CD4-positive, alpha-beta T cell treated with Interleukin-1 beta for 1 hour (primary cell): ENCODE results near the gene FXYD7.
"Not testable (repeated sequence)": the region's sequence is repeated elsewhere in the genome, so short reads cannot be mapped to it uniquely, and the experiment has no call there.

ENCODE experiments used
- DNase-seq, 2 donors: peaks; one replicate each; pipeline ENCODE4 v3.0.0-alpha.2; 2020 to 2022

FXYD7 gene, protein sequence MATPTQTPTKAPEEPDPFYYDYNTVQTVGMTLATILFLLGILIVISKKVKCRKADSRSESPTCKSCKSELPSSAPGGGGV

DNA sequence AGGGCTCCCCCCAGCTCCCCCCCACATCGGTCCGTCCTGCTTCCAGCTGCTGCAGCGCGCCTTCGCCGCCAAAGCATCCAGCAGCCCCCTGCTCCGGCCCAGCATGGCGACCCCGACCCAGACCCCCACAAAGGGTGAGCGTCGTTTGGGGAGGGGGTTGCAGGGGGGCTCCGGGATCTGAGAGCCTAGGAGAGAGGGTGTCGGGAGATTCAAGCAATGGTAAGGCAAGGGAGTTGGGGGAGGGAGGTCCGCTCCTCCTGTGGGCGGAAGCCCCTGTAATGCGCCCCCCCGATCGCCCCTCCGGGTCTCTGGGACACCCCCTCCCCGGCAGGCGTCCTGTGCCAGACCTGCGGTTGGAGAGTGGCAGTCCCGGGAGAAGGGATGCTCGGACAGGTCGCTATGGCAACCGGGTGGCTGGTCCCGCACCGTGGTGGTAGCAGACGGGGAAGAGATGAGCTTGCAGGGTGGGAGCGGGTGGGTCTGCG is at the start of gene FXYD7:
TSS of gene FXYD7 (plus strand) at position 25 of the 485 bp plus-strand sequence. CDS start at position 104, 79 bp downstream.
- no peak for DNase-seq

DNA sequence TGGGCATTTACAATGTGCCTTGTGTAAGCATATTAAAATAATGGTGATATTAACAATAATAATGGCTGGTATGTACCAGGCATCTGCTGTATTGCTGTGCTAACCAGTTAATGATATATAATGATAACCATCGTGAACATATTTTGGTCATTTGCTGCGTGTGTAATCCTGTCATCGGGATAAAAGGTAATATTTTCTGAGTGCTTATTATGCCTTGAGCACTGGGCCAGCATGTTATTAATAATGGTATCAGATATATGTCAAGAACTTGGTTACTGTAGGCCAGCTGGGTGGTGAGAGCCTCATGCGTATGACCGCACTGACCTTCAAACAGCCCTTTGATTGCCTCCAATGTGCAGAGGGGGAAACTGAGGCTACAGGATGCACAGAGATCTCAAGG is 49.6 kb upstream of the FXYD7 start:
- no peak for DNase-seq

DNA sequence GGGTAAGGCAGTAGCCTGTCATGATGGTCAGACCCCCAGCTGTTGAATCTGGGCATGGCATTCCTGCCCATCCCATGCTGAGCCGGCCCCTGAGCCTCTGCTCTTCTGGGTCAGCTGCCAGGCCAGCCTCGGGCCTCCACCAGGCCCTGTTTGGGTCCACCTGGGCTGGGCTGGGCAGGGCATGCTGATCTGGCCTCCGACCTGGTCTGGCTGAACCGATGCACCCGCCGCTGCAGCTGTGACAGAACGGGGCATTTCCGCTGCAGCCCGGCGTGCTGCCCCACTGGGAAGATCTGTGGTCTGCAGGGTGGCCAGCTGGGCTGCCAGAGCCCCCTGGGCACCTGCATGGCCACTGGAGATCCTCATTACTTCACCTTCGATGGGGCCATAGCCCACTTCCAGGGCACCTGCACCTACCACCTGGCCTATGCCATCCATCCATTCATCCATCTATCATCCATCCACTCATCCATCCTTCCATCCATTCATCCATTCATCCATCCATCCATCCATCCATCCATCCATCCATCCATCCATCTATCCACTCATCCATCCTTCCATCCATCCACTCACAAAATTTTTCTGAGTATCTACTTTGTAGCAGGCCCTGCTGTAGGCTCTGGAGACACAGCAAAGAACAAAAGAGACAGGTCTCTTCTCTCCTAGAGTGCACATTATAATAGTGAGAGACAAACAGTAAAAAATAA is 49.0 kb upstream of the FXYD7 start:
- DNase-seq, result no peak

DNA sequence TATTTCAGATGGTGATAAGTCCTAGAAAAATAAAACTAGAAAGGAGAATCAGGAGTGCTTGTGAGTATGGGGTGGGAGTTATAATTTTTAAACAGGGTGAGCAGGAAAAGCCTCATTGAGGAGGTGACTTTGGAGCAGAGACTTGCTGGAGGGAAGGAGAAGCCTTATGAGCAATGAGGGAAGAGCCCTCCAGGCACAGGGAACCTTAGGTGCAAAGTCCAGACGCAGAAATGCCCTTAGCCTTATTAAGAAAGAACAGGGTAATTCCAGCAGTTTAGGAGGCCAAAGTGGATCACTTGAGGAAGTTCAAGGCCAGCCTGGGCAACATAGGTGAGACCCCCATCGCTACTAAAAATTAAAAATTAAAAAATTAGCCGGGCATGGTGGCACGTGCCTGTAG is 48.4 kb upstream of the FXYD7 start:
- no peak for DNase-seq

DNA sequence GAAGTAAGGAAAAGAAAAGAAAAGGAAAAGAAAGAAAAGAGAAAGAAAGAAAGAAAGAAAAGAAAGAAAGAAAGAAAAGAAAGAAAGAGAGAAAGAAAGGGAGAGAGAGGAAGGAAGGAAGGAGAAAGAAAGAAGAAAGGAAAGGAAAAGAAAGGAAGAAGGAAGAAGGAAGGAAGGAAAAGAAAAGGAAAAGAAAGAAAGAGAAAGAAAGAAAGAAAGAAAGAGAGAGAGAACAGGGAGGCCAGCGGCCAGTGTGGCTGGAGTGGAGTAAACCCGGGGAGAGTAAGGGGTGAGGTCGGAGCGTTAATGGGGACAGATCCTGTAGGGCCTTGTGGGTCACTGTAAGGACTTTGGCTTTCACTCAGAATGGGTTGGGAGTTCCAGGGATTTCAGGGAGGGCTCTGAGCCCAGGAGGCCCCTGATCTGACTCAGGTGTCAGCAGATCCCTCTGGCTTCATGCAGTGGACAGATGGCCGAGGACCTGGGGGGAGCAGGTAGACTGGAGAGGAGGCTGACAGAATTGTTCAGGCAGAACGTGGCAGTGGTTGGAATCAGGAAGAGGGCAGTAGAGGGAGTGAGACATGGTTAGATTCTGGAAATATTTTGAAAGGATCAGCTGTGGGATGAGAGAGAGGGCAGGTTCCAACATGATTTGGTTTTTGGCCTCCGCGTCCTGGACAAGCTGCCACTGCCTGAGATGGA is 47.2 kb upstream of the FXYD7 start:
- DNase-seq, result no peak

DNA sequence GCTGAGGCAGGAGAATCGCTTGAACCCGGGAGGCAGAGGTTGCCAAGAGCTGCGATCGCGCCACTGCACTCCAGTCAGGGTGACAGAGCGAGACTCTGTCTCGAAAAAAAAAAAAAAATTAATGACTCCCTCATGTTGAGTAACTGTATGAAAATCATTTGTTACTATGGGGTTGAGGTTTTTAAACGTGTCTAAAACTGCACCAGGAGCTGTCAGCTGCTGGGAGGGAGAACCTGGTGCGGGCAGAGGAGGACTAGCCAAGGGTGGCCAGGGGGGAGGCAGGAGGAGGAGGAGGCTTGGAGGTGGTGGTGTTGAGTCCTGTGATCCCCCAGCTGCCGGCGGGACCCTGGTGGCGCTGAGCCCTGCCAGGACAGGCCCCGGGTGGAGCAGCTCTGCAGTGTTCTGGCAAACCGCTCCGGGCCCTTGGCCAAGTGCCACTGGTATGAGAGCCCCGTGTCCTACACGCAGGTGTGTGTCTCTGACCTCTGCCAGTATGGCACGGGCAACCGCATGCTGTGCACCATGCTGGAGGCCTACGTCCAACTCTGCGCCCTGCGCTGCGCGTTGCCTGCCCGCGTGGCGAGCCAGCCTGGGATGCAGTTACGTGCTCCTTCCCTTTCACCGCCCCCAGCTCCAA is 44.5 kb upstream of the FXYD7 start:
- no peak for DNase-seq

DNA sequence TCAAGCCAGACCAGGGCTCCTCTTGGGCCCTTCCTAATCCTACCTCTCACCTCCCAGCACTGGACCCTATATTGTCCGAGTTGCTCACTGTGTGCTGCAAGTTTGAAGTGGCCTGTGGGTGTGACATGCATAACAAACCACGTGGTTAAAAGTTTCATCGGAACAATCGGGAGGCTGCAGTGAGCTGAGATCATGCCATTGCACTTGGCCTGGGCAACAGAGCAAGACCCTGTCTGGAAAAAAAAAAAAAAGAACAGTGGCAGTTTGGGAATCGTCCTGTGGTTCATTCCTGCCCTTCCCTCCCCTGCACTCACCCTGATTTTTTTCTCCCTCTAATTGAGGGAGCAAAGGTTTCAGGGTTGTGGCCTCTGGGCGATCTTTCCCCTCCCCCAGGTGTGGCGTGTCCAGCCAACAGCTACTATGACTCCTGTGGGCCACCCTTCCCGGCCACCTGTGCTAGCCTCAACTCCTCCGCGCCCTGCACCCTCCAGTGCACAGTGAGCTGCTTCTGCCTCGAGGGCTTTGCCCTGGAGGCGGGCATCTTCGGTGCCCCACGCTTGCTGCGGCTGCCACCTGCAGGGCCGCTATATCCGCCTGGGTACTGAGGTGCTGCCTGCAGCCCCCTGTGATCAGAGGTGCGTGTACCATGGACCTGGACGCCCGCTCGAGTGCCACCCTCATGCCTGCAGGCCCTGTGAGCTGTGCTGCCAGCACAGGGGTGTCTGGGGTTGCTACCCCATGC is 43.7 kb upstream of the FXYD7 start:
- DNase-seq, result no peak

DNA sequence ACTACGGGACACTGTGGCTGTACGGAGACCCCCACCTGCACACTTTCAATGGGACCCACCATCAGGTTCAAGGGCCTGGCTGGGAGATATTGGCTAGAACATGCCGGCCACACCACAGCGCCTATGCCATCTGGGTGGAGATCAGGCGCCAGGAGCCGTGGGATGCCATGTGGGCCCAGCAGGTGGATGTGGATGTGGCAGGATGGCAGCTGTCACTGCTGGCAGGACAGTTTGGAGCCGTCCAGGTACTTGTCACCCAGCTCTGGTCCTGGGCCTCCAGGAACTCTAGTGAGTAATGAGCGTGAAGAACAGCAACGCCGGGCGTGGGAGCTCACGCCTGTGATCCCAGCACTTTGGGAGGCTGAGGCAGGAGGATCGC is 43.2 kb upstream of the FXYD7 start:
- DNase-seq, result no peak

DNA sequence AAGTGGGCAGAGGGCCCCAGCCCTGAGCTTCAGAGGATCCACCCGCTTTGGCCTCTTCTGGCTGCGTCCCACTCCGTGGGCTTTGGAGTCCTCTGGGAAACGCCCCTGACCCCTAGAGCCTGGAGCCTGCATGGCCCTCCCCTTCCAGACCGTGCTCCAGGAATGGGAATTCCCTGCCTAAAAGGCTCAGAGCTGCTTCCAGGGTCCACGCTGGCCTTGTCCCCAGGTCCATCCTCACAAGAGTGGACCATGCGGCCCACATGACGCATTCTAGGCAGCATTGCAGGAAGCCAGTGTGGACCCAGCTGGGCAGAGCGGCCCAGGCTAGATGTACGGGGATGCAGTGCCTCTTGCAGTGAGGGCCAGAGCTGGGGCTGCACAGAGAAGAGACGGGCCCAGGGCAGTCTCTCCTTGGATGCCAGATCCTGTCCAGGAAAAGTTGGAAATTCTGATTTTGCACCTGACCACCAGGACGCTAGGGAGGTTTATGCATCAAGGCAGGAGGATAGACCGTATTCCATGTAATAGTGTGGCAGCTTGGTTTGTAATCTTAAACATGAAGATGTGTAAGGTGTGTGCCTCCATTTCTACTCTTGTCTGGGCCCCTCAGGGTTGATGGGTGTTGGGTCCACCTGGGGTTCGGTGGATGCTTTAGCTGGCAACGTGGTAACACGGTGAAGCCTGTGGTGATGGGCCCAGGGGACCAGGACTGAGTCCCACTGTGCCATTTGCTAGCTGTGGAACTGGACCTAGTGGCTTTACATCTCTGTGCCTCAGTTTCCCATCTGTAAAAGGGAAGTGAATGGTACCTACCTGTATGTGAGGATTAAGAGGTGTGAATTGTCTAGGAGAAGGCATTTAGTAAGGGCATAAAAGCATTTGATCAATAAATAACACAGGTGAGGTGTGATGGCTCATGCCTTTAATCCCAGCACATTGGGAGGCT is 42.2 kb upstream of the FXYD7 start:
- DNase-seq, result no peak

DNA sequence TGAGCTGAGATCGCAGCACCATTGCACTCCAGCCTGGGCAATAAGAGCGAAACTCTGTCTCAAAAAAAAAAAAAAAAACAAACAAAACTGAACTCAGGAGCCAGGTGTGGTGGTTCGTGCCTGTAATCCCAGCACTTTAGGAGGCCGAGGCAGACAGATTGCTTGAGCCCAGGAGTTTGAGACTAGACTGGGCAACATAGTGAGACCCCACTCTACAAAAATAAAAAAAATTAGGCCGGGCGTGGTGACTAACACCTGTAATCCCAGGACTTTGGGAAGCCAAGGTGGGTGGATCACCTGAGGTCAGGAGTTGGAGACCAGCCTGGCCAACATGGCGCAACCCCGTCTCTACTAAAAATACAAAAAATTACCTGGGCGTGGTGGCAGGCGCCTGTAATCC is 41.1 kb upstream of the FXYD7 start:
- DNase-seq, result not testable (repeated sequence)

DNA sequence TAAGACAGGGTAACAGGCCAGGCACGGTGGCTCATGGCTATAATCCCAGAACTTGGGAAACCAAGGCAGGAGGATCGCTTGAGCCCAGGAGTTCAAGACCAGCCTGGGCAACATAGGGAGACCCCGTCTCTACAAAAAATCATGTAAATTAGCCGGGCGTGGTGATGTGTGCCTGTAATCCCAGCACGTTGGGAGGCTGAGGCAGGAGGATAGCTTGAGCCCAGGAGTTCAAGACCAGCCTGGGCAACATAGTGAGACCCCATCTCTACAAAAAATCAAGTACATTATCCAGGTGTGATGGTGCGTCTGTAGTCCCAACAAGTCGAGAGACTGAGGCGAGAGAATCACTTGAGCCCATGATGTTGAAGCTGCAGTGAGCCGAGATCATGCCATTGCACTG is 39.4 kb upstream of the FXYD7 start:
- not testable (repeated sequence) for DNase-seq

DNA sequence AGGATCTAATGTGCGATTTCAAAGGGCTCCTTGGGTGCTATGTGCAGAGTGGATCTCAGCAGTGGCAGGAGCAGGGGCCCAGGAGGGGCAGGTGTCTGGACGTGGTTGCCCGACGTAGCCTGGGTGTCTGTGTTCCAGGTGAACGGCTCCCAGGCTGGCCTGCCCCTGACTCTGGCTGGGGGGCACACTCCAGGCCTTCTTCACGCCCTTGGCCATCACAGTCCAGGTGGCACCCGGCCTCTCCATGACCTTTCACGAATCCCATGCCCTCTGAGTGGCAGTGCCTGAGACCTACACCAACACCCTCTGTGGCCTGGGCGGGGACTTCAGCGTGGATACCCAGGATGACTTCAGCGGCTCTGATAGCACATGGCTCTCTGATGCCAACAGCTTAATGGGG is 38.7 kb upstream of the FXYD7 start:
- no peak for DNase-seq

DNA sequence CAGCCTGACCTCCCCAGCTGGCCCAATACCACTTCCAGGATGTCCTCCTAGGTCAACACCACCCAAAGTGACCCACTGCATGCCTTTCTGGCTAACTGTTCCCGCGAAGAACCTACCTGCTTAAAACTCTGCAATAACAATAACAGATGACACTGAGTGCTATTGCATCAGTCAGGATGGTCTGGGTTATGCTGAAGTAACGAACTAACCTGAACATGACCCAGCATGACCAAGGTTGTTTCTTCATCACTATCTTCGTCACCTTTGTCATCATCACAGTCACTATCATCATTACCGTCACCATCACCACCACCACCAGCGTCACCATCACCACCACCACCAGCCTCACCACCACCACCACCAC is 38.0 kb upstream of the FXYD7 start:
- no peak for DNase-seq

DNA sequence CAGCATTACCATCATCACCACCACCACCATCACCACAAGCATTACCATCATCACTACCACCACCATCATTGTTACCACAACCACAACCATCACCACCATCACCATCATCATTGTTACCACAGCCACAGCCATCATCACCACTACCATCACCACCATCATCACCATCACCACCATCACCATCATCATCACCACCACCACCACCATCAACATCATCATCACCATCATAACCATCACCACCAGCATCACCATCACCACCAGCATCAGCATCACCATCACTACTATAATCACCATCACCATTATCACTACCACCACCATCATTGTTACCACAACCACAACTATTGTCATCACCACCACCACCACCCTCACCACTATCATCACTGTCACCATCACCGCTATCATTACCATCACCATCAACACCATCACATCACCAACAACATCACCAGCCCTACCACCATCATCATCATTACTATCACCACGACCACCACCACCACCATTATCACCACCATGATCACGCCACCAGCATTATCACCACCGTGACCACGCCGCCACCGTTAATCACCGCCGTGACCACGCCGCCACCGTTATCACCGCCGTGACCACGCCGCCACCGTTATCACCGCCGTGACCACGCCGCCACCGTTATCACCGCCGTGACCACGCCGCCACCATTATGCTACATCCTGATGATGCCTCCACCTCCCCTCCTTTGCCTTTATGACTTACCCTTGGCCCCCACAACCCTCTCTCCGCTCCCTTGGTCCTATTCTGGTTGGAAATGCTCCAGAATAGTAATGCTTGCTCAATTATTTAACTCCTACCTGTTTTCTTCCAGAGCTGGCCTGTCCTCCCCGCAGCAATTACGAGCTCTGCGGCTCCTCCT is 37.4 kb upstream of the FXYD7 start:
- no peak for DNase-seq

DNA sequence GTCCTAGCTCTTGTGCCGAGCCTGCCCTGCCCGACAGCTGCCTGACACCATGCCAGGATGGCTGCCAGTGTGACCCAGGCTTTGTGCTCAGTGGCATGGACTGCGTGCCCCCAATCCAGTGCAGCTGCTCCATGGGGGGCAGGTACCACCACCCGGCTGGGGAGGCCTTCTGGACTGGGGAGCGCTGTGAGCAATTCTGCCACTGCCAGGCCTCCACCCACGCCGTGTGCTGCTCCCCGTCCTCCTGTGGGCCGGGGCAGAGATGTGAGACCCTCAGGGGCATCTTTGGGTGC is 36.8 kb upstream of the FXYD7 start:
- no peak for DNase-seq

DNA sequence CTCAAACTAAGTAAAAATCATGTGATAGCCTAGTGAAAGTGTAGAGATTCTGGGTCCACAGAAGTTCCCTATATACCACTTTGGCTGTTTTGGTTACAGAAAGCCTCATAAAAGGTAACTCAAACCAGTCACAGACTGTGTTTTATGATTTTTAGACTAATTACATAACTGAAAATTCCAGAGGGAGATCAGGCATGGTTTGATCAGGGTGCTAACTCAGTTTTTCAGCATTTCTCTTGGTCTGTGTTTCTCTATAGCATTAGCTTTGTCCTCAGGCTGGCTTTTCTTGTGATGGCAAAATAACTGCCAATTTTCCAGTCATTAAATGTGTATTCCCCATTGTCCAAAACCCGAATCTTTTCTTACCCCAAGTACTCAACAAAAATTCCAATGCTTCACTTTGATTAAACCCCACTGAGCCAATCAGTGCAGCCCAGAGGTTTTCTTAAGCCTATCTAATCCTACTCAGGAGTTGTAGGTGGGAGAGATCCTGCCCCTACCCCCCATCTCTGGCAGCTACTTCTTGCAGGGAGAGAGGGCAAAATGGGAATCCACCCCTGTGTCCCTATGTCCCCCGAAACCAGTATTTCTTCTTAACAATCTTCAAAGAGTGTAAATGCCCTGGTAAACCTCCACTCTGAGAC is 36.0 kb upstream of the FXYD7 start:
- DNase-seq, result no peak

DNA sequence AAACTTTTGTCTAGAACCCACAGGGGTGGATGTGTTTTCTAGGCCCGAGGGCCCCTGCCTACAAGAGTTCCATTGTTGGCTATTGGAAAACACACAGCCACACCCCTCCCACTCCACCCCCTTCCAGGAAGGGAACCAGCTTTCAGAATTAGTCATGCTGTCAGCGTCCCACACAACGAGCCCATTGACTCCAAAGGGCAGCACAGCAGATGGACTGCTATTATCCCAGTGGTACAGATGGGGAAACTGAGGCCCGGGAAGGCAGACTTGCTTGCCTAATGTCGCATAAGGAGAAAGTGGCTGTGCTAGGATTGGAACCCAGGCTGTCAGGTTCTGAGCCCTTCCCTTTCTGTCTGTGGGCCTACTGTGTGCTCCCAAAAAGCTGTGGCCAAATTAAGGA is 35.5 kb upstream of the FXYD7 start:
- no peak for DNase-seq

DNA sequence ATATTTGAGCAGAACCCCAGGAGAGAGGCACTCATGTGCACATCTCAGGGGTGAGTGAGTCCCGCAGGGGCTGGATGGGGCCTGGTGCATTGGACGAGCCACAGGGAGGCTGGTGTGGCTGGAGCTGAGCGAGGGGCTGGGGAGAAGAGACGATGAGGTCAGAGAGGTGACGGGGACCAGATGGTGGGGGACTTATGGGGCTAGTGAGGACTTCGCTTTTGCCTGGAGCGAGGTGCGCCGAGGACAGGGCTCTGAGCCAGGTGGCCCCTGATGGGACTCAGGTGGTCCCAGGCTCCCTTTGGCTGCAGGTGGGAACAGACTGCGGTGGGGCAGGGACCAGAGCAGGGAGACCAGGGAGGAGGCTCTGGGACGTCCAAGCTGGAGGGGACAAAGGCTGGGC is 34.3 kb upstream of the FXYD7 start:
- no peak for DNase-seq

DNA sequence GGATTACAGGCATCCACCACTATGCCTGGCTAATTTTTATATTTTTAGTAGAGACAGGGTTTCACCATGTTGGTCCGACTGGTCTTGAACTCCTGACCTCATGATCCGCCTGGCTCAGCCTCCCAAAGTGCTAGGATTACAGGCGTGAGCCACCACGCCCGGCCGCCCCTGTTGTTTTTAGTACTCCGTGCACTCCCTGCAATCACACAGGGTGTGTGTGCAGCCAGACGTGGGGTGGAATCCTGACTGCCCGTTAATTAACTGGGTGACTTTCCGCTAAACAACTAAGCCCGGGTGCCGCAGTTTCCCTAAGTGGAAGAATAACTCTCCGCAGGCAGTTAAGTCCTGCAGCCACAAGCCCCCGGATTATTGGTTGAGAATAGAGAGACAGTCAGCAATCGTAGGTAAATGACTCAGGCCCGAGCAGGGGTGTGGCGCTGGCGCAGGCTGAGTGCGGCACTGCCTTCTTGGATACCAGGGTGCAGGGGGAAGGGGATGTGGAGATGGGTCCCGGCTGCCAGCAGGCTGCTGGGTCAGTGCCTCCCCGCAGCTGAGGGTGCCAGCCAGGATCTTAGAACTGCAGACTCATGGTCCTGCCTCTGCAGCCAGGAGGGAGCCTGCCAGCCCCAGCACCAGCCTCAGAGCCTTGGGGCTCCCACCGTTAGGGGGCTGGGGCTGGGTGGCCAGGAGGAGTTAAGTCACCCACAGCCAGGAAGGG is 33.5 kb upstream of the FXYD7 start:
- DNase-seq, result no peak

DNA sequence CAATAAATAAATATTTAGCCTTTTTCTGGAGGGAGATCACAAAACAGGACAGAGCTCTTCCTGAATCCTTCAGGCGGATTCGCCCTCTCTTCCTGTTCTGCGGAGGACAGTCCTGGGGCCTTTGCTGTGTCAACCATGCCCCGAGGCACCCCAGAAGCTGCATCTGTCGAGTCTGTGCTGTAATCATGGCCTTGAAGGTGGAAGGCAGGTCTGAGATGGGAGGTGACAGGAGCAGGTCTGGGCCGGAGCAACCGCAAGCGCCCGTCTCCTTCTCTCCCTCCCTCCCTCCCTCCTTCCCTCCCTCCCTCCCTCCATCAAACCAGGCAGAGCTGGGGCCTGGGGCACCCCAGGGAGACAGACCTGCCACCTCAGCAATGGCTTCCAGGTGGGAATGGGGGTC is 32.1 kb upstream of the FXYD7 start:
- no peak for DNase-seq
